HL-60/S4 treated with phorbol 12-myristate 13-acetate at 8.2 ng/mL for 4 days and 3 days (cell line): ENCODE results near the gene PRKD2.

Experiments used
- in situ Hi-C: fragments of 300-500 bp; cut with MboI; formaldehyde crosslinking; loops from 2 replicates; pipeline ENCODE4 v1.15.0; 2022; ENCODE audit warnings: low sequenced_read_pairs

Gene PRKD2

GRCh38 chr19:46665072-46665471 lies 51.8 kb downstream of the PRKD2 start:
- in situ Hi-C loops: no loop called here

GRCh38 chr19:46661735-46662592 lies 55.0 kb downstream of the PRKD2 start:
- in situ Hi-C loops: no loop called here

GRCh38 chr19:46661020-46661731 lies 55.7 kb downstream of the PRKD2 start, which contains the start of gene DACT3:
TSS of gene DACT3 (minus strand) at chr19:46661182. CDS start at chr19:46661064, 118 bp downstream.
- in situ Hi-C loops: no loop called here

GRCh38 chr19:46660551-46661019 lies 56.3 kb downstream of the PRKD2 start:
- in situ Hi-C loops: no loop called here

- in situ Hi-C loops: no loop called here
These were observed 56.9 kb downstream of the PRKD2 start for GRCh38 chr19:46660008-46660517.

GRCh38 chr19:46659151-46660007 lies 57.5 kb downstream of the PRKD2 start:
- in situ Hi-C loops: no loop called here

GRCh38 chr19:46656541-46656940 lies 60.4 kb downstream of the PRKD2 start:
- in situ Hi-C loops: no loop called here

GRCh38 chr19:46654621-46655152 lies 62.2 kb downstream of the PRKD2 start:
- in situ Hi-C loops: no loop called here

- in situ Hi-C loops: no loop called here
These were observed 66.5 kb downstream of the PRKD2 start for GRCh38 chr19:46650445-46650844.

GRCh38 chr19:46648961-46649960 lies 67.7 kb downstream of the PRKD2 start:
- in situ Hi-C loops: no loop called here

- in situ Hi-C loops: no loop called here
These were observed 68.6 kb downstream of the PRKD2 start for GRCh38 chr19:46648060-46648960.

- in situ Hi-C loops: no loop called here
These were observed 70.5 kb downstream of the PRKD2 start for GRCh38 chr19:46646402-46646801.

GRCh38 chr19:46644720-46645119 lies 72.2 kb downstream of the PRKD2 start:
- in situ Hi-C loops: no loop called here

GRCh38 chr19:46640656-46641055 lies 76.3 kb downstream of the PRKD2 start:
- in situ Hi-C loops: no loop called here

GRCh38 chr19:46639358-46640182 lies 77.3 kb downstream of the PRKD2 start:
- in situ Hi-C loops: no loop called here

GRCh38 chr19:46637224-46637623 lies 79.7 kb downstream of the PRKD2 start:
- in situ Hi-C loops: no loop called here
